ENCODE measurements around the gene LARP7. TPM values are rescaled to one million over a fixed set of nuclear protein-coding genes. Genes with fewer than 3 reads are reported as not detected.
"Not testable (repeated sequence)": the region's sequence is repeated elsewhere in the genome, so short reads cannot be mapped to it uniquely, and the experiment has no call there.

Gene LARP7
- 59.2 TPM for total RNA-seq
- long read RNA-seq, transcript LARP7-201 (13 exons, 2,164 nt) = minor isoform, 41 of 137 reads
- long read RNA-seq, transcript LARP7-202 (13 exons, 2,286 nt) = major isoform, 42 of 137 reads
- long read RNA-seq, partial matches to known transcripts = 6 of 137 reads
- long read RNA-seq, other reads (novel, unspliced or antisense) = 45 of 137 reads

DNA sequence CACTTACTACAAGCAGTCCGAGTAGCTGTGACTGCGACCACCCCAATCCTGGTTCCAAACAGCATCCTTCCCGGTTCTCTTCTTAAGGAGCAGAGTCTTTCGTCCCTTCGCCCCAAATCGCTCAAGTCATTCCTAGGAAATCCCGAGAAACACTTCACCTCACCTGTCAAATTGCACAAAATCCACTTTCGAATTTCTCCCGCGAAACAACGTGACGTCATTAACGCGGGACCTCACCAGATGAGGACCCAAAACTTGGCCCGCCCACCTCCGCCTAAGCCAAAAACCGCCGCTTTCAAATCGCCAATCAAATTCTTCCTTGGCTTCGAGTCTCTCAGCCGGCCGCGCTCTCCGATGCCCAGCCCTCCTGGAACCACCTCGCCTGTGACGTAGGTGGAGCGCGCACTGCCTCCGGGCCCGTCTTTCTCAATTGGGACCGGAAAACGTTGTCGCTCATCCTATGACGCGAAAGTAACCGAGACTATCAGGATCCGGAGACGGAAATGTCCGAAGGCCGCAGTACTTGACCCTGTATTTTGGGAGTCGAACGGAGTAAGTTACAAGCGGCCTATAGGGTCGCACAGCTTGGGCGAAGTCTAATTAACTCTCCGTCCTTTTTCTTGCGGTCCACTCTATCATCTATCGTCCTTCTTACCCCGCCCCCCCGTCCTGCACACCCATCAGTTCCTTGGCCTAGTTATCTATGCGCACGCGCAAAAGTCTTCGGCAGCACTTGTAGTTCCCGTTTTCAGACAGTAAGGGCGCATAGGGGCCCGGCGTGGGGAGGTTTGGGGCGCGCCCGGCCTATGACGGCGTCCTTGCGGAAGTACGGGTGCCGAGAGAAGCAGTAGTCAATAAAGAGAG, at the start of gene LARP7, which contains the start of gene ZGRF1:
LARP7 (plus strand) TSS at position 456 of the 864 bp plus-strand sequence. CDS start 7,527 bp downstream, outside the sequence.
ZGRF1 (minus strand) TSS at position 222 of the 864 bp plus-strand sequence. CDS start 3,733 bp downstream, outside the sequence.
- ATAC-seq (ENCODE audit: poor library complexity) = peak; percentile 97
- intact Hi-C loops (cut with DNase I) = loop anchor here (5.0 kb wide), 1 partner anchor 300 kb away; no protein-coding TSS in a partner anchor
- DNase-seq = peak; percentile 99

DNA sequence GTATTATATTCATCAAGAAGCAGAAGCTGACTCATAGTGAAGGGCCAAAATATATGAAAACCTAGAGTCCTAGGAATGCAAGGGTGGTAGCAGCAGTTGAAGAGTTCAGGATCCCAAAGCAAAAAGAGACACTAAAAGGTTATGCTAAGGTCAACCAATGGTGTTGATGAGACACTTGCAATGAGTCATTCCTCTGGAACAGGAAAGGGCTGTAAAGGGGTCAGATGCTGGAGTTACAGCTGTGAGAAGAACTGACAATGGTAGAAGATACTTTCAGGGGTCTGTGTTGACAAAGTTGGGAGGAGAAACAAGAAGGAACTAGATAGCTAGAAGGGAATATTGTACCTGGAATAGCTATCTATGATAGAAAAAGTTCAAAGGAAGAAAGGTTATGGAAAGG, 47.7 kb upstream of the LARP7 start:
- DNase-seq (no peak), ATAC-seq (ENCODE audit: poor library complexity) (no peak)
- intact Hi-C loops (cut with DNase I) = no loop called here

DNA sequence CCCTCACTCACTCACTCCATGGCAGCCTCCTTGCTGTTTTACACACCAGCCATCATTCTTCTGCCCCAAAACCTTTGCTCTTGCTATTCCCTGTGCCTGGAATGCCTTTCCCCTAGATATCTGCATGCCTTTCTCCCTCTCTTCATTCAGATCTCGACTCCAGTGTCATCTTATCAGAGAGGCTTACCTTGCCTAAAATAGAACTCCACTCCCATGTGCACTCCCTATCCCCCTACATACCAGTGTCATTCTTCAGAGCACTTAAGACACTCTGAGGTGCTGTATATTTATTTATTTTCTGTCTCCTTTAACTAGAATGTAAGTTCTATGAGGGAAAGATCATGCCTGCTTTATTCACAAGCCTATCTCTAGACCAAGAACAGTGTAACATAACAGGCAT, 45.4 kb upstream of the LARP7 start:
- intact Hi-C loops (cut with DNase I) = no loop called here
- ATAC-seq (ENCODE audit: poor library complexity) = peak; percentile 72
- DNase-seq = no peak

DNA sequence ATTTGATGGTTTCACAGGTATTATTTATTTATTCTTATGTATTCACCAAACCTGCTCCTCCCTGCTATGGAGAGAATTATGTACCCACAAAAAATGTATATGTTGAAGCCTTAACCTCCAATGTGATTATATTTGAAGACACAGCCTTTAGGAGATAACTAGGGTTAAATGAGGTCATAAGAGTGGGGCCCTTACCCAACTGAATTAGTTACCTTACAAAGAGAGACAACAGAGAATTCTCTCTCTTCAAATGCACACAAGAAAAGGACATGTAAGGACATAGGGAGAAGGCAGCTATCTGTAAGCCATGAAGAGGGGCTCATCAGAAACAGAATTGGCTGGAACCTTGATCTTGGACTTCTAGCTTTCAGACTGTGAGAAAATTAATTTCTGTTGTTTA, 44.2 kb upstream of the LARP7 start:
- intact Hi-C loops (cut with DNase I) = no loop called here
- ATAC-seq (ENCODE audit: poor library complexity) = no peak
- DNase-seq = no peak

DNA sequence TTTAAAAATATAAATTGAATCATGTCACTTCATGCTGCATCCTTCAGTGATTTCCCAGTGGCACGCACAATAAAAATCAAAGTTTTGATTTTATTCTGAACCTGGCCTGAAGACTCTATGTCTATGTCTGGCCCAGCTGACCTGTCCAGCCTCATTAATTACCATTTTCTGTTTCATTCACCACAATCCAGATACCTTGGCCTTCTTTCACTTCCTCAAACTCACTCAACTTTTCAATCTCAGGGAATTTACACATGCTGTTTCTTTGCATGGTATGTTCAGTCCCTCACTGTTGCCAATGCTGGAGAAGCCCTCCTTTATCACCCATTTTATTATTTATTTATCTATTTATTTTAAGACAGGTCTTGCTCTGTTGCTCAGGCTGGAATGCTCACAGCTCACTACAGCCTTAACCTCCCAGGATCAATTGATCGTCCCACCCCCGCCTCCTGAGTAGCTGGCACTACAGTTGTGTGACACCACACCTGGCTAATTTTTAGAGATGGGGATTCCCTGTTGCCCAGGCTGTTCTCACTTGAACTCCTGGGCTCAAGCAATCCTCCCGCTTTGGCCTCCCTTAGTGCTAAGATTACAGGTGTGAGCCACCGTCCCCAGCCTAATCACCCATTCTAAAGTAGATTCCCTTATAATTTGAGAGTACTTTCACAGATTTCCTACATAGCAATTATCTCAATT, 43.4 kb upstream of the LARP7 start:
- ATAC-seq (ENCODE audit: poor library complexity) = no peak

DNA sequence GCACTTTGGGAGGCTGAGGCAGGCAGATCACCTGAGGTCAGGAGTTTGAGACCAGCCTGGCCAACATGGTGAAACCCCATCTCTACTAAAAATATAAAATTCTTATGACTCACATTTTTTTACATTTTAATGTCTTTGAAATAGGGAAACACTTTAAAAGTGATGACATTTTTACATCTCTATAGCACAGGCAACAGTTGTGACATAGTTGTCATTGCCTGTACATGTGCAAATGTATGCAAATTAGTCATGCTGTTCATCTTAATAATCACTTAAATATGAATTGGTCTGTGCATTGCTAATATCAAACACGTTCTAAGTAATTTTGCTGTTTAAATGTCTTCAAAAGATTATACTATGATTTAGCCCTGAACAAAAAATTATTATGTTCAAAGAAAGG, 42.0 kb upstream of the LARP7 start:
- DNase-seq = no peak
- no peak for ATAC-seq (ENCODE audit: poor library complexity)
- intact Hi-C loops (cut with DNase I) = no loop called here

More for the DNA sequence above, 43.4 kb upstream of the LARP7 start:
- DNase-seq = no peak
- intact Hi-C loops (cut with DNase I) = no loop called here

DNA sequence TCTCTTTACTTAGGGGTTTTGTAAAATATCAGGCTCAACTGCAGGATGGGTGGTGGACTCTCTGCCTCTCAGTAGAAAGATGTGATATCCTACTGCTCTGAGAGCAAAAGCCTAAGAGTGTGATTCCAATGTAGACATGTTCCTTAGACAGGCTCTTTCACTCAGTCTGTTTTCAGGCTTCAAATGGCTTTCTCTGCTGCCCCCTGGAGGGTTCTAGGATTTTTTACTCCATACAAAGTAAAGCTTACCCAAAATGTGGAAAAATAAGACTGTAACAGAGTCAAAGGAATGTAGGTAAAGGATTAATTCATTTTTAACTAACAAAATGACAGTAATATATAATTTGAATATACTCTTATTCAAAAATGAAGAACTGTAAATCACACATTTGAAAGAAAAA, 32.4 kb upstream of the LARP7 start:
- intact Hi-C loops (cut with DNase I) = loop anchor here (2.0 kb wide), 1 partner anchor 276 kb away; no protein-coding TSS in a partner anchor
- no peak for DNase-seq

DNA sequence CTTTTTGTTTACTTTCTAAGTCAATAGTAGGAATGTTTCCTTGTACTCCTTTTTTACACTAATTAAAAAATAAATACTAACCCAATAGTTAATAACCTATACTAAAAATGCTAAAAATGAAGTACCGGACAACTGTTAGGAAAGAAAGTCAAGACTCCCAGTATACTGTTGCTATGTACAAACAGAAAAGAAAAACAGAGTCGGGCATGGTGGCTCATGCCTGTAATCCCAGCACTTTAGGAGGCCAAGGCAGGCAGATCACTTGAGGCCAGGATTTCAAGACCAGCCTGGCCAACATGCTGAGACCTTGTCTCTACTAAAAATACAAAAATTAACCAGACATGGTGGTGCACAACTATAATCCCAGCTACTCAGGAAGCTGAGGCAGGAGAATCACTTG, 24.1 kb upstream of the LARP7 start:
- intact Hi-C loops (cut with DNase I); DNase-seq; ATAC-seq (ENCODE audit: poor library complexity): not testable (repeated sequence)

More for the DNA sequence above, 32.4 kb upstream of the LARP7 start:
- peak; percentile 79 for ATAC-seq (ENCODE audit: poor library complexity)

DNA sequence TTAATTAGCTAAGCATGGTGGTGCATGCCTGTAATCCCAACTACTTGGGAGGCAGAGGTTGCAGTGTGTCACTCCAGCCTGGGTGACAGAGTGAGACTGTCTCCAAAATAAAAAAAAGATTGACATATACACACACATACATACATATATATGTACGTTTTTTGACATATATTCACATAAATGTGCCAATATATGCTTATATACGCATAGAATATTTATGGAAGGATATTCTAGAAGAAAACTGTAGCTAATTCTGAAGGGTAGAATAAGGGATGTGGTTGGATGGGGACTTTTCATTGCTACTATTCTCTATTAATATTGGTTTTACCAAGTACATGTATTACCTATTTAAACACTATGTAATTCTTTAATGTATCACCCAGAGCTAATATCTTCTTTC, 20.0 kb upstream of the LARP7 start:
- ATAC-seq (ENCODE audit: poor library complexity) (no peak), DNase-seq (no peak)
- intact Hi-C loops (cut with DNase I) = no loop called here

DNA sequence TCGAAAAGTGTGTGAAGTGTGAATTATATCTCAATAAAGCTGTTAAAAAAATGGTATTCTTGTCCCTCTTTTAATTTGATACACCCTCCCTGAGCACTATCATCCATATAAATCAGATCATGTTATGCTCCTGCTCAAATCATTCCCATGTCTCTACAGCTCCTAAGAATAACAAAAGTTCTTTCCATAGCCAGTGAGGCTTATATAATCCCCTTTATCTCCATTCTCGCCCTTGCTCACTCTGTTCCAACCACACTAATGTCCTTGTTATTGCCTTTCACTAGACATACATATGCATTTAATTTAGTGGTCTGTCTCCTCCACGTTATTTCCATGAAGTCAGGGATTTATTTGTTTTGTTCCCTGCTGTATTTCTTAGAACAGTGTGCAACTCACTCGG, 10.7 kb upstream of the LARP7 start:
- intact Hi-C loops (cut with DNase I) = no loop called here
- DNase-seq (no peak), ATAC-seq (ENCODE audit: poor library complexity) (peak; percentile 57)

DNA sequence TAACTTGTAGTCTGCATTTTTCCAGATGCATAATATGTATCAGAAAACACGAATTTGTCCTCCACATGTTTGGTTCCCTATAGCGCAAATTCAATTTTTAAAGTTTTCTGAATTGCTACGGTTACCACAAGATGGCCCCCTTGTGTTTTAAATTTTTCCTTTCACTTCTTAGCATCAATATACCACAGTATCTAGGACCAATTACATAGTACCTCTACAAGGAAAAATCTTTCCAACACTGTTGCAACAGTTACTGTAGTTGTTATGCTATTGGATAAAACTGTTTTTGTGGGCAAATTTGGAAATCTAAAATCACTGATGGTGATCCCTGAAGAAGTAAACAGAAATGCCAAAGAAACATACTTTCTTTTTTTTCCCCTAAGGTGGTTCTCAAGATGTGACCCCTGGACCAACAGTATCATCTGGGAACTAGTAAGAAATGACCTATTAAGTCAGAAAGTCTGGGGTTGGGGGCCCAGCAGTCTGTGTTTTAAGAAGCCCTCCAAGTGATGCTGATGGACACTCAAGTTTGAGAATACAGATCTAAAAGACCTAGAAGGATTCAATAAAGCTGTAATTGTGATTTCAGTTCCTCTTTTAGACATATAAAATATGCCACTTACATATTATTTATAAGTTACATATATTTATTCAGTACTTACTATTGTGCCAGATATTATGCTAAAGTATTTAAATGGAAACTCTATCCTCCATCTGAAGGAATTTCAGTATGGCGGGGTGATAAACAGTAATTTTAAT, 3.3 kb upstream of the LARP7 start:
- intact Hi-C loops (cut with DNase I) = loop anchor here (2.0 kb wide), 1 partner anchor 131 kb away; no protein-coding TSS in a partner anchor
- DNase-seq (no peak), ATAC-seq (ENCODE audit: poor library complexity) (no peak)

DNA sequence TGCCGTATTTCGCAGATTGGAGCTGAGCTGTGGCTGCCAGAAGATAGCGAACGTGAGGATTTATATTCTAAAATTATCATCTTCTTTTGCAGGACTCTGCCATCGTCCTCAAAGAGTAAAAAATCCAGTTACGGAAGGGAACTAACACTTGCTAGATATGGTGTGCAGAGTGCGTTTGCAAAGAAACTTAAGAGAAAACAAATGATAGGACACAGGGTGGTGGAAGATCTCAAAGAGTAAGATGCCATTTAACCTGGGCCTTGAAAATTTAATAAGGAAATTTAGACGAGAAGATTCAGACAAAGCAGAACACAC, 566 bp downstream of the LARP7 start:
- peak; percentile 1 for ATAC-seq (ENCODE audit: poor library complexity)
- intact Hi-C loops (cut with DNase I) = loop anchor here (5.0 kb wide), 1 partner anchor 300 kb away; no protein-coding TSS in a partner anchor
- DNase-seq = no peak

DNA sequence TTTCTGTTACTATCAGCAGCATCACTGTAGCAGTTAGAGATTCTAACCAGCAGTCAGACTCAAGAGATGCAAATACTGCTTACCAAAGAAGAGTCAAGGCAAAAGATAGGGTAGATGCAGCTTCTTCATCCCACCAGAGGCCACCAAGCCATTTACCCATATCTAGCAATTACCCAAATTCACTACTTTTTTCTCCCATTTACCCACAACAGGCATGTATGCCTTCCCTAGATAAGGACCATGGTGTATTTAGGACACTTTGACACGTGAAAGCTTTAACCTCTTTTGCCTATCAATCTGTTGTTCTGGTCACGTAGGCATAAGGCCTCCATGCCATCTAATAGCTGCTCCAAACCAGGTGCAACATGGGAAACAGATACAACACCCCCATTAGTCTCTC, 5.6 kb downstream of the LARP7 start:
- ATAC-seq (ENCODE audit: poor library complexity) = no peak
- no peak for DNase-seq
- intact Hi-C loops (cut with DNase I) = no loop called here

DNA sequence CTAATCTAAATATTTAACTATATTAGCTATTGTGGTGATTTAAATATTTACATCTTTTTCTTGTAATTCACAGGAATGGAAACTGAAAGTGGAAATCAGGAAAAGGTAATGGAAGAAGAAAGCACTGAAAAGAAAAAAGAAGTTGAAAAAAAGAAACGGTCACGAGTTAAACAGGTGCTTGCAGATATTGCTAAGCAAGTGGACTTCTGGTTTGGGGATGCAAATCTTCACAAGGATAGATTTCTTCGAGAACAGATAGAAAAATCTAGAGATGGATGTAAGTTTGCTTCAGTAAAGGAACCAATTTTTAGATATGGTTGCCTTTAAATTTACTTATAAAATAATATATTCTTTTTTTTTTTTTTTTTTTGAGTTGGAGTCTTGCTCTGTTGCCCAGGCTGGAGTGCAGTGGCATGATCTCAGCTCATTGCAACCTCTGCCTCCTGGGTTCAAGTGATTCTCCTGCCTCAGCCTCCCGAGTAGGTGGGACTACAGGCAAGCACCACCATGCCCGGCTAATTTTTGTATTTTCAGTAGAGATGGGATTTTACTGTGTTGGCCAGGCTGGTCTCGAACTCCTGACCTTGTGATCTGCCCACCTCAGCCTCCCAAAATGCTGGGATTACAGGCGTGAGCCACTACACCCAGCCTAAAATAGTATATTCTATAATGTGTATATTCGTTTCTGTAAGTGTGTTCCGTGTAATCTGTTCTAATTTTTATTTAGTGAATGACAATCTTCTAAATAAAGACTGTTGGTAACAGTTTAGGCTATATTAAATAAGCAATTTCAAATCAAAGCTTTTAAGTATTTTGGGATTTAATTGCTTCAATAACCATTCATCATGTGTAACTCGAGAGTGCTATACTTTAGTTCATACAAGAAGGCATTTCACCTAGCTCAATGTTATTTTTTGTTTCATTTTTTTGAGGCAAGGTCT, 7.9 kb downstream of the LARP7 start:
- intact Hi-C loops (cut with DNase I); ATAC-seq (ENCODE audit: poor library complexity); DNase-seq: not testable (repeated sequence)

DNA sequence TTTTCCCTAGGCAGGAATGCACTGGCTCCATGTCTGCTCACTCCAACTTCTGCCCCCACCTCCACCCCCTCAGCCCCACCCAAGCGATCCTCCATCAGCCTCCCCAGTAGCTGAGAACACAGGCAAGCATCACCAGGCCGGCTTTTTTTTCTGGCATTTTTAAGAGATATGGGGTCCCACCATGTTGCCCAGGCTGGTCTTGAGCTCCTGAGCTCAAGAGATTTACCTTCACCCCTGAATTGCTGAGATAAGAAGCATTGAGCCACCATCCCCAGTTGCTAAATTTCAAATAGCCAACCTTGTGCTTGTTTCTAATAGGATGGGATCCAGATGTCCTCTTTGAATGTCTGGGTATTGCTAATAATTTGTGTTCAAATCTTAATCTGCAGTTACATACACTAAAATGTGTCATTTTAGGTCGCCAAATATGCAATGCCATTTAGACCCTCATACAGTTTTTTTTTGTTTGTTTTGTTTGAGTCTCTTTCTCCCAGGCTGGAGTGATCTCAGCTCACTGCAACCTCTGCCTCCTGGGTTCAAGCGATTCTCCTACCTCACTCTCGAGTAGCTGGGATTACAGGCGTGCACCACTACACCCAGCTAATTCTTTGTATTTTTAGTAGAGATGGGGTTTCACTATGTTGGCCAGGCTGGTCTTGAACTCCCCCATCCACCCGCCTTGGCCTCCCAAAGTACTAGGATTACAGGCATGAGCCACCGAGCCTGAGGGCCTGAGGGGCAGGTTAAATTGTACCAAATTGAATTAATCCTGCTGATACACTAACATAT, 8.8 kb downstream of the LARP7 start:
- ATAC-seq (ENCODE audit: poor library complexity) (no peak), DNase-seq (no peak)
- intact Hi-C loops (cut with DNase I) = no loop called here

DNA sequence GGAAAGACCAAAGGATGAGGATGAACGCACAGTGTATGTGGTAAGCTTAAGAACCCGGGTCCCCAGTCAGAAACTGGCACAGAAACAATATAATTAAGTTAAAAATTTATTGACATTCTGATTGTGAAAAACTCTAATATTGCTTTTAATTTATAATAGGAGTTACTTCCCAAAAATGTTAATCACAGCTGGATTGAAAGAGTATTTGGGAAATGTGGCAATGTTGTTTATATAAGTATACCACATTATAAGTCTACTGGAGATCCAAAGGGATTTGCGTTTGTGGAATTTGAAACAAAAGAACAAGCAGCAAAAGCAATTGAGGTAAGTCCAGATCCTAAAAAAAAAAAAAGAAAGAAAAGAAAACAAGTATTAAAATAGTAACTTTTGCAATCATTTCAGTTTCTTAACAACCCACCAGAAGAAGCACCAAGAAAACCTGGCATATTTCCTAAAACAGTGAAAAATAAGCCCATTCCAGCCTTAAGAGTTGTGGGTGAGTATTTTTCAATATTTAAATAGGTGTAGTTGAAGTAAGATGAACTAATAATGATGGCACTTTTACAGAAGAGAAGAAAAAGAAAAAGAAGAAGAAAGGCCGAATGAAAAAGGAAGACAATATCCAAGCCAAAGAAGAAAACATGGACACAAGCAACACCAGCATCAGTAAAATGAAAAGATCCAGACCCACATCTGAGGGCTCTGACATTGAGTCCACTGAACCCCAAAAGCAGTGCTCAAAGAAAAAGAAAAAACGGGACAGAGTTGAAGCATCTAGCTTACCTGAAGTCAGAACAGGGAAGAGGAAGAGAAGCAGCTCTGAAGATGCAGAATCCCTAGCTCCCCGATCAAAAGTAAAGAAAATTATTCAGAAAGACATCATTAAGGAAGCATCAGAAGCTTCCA, 9.9 kb downstream of the LARP7 start:
- ATAC-seq (ENCODE audit: poor library complexity) (no peak), DNase-seq (no peak)
- intact Hi-C loops (cut with DNase I) = no loop called here
